GM12865 (cell line): ENCODE results near the gene CLEC18B.

ENCODE experiments used
- DNase-seq: peaks from one replicate; pipeline ENCODE4 v3.0.0; 2010; ENCODE audit warnings: low read depth
- H3K4me3 ChIP-seq: 2 replicates; pipeline ENCODE4 v1.5.1; 2011; ENCODE audit warnings: mild to moderate bottlenecking, low read depth, low read length, control low read depth
- CTCF ChIP-seq: IDR thresholded peaks from 2 replicates; pipeline ENCODE4 v1.5.1; 2011; ENCODE audit warnings: low read length, control low read depth, low read depth, inconsistent platforms; ENCODE audit not compliant: insufficient read depth; ENCODE audit errors: missing control alignments

Gene CLEC18B

GRCh38 chr16:74463888-74464287 lies 42.6 kb upstream of the CLEC18B start:
- TF ChIP-seq CTCF: no peak
- DNase-seq: peak; percentile 41

GRCh38 chr16:74462361-74462760 lies 41.1 kb upstream of the CLEC18B start:
- TF ChIP-seq CTCF: no peak
- DNase-seq: no peak
- H3K4me3 ChIP-seq: no peak overlapping the region

More at GRCh38 chr16:74463888-74464287, 42.6 kb upstream of the CLEC18B start:
- no peak overlapping the region for H3K4me3 ChIP-seq

GRCh38 chr16:74461826-74462225 lies 40.5 kb upstream of the CLEC18B start:
- no peak for TF ChIP-seq CTCF
- no peak for DNase-seq
- H3K4me3 ChIP-seq: no peak overlapping the region

GRCh38 chr16:74460542-74460941 lies 39.3 kb upstream of the CLEC18B start:
- no peak for TF ChIP-seq CTCF
- no peak overlapping the region for H3K4me3 ChIP-seq
- DNase-seq: no peak

GRCh38 chr16:74456290-74456625 lies 35.0 kb upstream of the CLEC18B start:
- no peak overlapping the region for H3K4me3 ChIP-seq
- DNase-seq: no peak
- no peak for TF ChIP-seq CTCF

- TF ChIP-seq CTCF: no peak
- DNase-seq: no peak
- no peak overlapping the region for H3K4me3 ChIP-seq
Measured at GRCh38 chr16:74455619-74456289, 34.5 kb upstream of the CLEC18B start.

- no peak for DNase-seq
- no peak overlapping the region for H3K4me3 ChIP-seq
- no peak for TF ChIP-seq CTCF
Measured at GRCh38 chr16:74455213-74455612, 33.9 kb upstream of the CLEC18B start.
